ENCODE measurements around the gene EIF1. TPM values are rescaled to one million over a fixed set of nuclear protein-coding genes. Genes with fewer than 3 reads are reported as not detected.

EIF1 gene
- total and polyA plus RNA-seq, 2 donors (not counting 3 experiments of a cell fraction or from before 2014, with no cell fraction given): 168 to 814 TPM

DNA sequence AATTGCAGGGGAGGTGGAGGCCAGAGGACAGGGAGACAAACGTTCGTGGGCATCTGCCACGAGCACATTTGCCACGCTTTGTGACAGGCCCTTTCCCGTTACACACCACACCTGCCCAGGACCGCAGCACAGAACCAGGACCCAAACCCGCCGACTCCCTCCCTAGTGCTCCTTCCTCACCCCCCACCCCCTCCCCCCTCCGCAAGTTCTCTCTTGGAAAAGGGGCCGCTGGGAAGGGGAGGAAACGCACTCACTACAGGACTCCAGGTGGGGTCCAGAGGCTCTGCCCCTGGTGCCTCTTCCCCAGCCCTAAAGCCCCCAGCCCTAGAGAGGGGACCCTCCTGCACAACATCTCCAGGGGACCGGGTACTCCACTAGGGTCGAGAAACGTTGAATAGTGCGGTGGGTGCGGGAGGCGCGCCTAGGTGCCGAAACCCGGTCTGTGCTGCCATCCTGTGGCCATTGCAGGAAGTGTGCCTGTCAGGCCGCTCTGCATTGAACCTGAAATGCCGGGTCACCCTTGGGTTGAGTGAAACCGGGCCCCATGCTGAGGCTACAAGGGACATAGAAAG lies 21.9 kb upstream of the EIF1 start:
- Histone ChIP-seq H2AFZ (ENCODE audit: low read depth, low read length) (peak overlapping the region; percentile 88), H3K79me2 (ENCODE audit: control insufficient read depth, insufficient read depth, low read length) (no peaks in the 10 kb centered on the region), H3K9ac (replicated peaks; ENCODE audit: extremely low read depth, insufficient read depth, low read length) (no peak overlapping the region), H3K4me3 (replicated peaks in 1 of 3; ENCODE audit: insufficient read depth in 1 of 3, low read depth in 1 of 3, low read length in 3 of 3) (peak overlapping the region in 2 of 3 experiments; percentile 28 to 32), H3K9me1 (replicated peaks; ENCODE audit: control insufficient read depth, extremely low read depth, insufficient read depth, low read length) (no peaks in the 10 kb centered on the region), H4K20me1 (replicated peaks; ENCODE audit: control insufficient read depth, extremely low read depth, insufficient read depth, low read length) (no peaks in the 10 kb centered on the region), H3K4me1 (ENCODE audit: control insufficient read depth, extremely low read depth, insufficient read depth, low read length) (peaks cover 23% of the 10 kb centered on the region), H3K36me3 (ENCODE audit: control insufficient read depth in 2 of 2, extremely low read depth in 1 of 2, insufficient read depth in 2 of 2, low read length in 2 of 2) (no peaks in the 10 kb centered on the region), H3K9me3 (replicated peaks; ENCODE audit: control insufficient read depth, insufficient read depth, low read length) (no peaks in the 10 kb centered on the region), H3K27me3 (ENCODE audit: control insufficient read depth in 2 of 2, insufficient read depth in 2 of 2, low read length in 2 of 2) (no peaks in the 10 kb centered on the region), H3K27ac (ENCODE audit: insufficient read depth, low read depth, low read length) (peak overlapping the region; percentile 39), H3K4me2 (ENCODE audit: insufficient read depth, low read length) (peak overlapping the region; percentile 71)
- dilution Hi-C loops (cut with MboI; ENCODE audit: extremely low pct_ligation_motif_present, low sequenced_read_pairs) (no loop called here), intact Hi-C loops (cut with micrococcal nuclease) (loop anchor here (1.0 to 10.0 kb wide), 11 partner anchors 18 to 1022 kb away; partner anchors contain the start of genes EIF1 and SMARCE1)
- TF ChIP-seq, protein P1, sequence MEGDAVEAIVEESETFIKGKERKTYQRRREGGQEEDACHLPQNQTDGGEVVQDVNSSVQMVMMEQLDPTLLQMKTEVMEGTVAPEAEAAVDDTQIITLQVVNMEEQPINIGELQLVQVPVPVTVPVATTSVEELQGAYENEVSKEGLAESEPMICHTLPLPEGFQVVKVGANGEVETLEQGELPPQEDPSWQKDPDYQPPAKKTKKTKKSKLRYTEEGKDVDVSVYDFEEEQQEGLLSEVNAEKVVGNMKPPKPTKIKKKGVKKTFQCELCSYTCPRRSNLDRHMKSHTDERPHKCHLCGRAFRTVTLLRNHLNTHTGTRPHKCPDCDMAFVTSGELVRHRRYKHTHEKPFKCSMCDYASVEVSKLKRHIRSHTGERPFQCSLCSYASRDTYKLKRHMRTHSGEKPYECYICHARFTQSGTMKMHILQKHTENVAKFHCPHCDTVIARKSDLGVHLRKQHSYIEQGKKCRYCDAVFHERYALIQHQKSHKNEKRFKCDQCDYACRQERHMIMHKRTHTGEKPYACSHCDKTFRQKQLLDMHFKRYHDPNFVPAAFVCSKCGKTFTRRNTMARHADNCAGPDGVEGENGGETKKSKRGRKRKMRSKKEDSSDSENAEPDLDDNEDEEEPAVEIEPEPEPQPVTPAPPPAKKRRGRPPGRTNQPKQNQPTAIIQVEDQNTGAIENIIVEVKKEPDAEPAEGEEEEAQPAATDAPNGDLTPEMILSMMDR (IDR thresholded peaks at IDR 0.05; ENCODE audit: extremely low read depth in 1 of 2, insufficient read depth in 1 of 2, low read depth in 1 of 2, low read length in 2 of 2): peak; percentile 94 to 95
- TF ChIP-seq EZH2 (IDR thresholded peaks at IDR 0.05; ENCODE audit: borderline replicate concordance, low read depth, low read length, severe bottlenecking): no peak
- POLR2A ChIA-PET: interaction anchor here (2.1 kb wide), 1 partner anchor 22 kb away, joined by 13 read pairs; the partner anchor contains the start of gene EIF1
- DNase-seq (ENCODE audit: low read depth, low spot score): peak; percentile 72
- peak; percentile 90 for FAIRE-seq
- BruUV-seq (replicated peaks): no TSS peak
- CTCF ChIA-PET: interaction anchor here (0.8 to 9.4 kb wide), 20 partner anchors 10 to 1304 kb away, joined by 3 to 369 read pairs (median 6); partner anchors contain the start of gene EIF1

Measured in endothelial cell of umbilical vein (primary cell).